Stromal cell of bone marrow (primary cell): ENCODE measurements around the gene MPO.

ENCODE experiments used
- DNase-seq: peaks from one replicate; pipeline ENCODE4 v3.0.0-alpha.2; 2012; ENCODE audit warnings: low read depth

Gene MPO

DNA sequence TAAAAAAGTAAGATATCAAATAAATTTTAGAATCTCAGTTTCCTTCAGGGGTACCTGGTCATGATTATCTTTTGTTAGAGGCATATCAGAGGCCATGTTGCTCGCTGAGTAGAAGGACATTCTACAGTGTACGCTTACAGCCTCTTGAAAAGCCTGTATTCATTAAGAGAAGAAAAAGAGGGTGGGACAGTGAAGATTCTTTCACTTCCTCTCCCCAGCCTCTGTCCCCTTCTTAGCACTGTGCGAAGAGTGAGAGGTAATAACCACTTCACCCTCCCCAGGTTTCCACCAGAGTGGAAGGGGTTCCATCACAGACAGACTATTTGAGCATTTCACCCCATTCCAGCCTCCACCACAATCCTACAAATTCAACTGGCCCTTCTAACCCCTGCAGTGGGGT is 47.2 kb downstream of the MPO start:
- DNase-seq = no peak

DNA sequence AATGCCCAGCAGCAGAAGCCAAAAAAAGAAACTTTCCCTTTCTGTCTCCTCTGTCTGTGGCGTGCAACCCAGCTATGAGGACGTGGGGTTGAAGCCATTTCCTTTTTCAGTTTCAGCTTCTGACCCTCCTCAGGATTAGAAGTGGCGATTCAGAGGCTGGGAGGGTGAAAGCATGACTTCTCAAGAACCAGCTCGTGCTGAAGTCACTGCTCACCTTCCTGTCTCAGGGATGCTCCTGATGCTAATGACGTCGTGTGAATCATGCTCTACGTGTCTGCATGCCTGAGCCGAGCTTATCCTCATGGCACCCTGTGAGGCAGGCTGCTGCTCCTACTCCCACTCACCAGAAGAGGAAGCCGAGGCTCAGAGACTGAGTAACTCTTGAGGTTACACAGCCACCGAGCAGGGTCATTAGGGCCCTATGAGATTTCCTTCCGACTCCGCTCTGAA is 48.0 kb downstream of the MPO start:
- DNase-seq = peak; percentile 39

DNA sequence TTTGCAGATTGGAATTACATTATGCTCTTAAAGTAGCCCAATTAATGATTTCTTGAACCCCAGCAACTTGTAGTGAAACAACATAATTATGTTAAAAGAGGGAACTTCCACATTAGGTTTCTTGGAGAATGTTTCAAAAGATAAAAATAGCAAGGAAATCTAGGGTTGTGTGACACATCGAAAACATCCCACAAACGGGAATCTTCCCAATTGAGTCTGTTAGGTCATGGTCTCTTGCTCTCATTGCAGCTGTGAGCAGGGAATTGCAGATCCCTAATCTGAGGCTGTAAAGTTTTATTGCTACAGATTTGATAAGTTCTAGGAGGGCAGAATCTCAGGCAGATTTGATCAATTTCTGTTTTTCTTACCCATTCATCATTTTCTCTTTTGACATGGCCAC is 49.1 kb downstream of the MPO start:
- DNase-seq = peak; percentile 53

DNA sequence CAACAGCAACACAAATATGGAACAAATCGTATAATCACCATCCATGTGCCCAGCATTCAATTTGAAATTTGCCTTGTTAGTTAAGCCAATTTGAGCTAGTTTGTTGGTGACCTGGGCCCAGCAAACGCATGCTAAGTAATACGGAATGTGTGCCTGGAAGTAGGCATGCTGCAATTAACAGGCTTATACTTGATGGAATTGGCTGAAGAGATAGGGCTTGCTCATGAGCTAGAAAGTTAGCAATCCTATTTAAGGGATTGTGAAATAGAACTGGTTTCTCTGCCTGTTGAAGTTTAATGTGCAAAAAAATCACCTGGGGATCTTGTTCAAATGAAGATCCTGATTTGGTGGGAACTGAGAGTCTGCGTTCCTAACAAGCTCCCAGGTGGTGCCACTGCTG is 50.9 kb downstream of the MPO start:
- DNase-seq = no peak

DNA sequence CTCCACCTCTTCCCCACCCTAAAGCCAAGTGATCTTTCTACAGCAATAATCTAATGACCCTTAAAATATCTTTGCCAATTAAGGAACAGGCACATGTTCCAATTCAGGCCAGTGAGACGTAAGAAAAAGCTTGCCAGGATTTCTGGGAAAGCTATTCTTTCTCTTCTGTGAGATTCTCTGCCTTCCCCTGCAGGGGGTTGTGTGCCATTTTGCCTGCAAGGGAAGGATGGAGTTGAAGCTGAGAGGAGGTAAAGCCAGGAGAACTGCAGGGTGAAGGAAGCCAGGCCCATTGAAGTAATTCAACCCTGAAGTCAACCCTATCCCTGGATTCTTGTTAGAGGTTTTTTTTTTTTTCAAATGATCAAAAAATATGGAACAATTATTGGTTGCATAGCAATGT is 51.4 kb downstream of the MPO start:
- no peak for DNase-seq

DNA sequence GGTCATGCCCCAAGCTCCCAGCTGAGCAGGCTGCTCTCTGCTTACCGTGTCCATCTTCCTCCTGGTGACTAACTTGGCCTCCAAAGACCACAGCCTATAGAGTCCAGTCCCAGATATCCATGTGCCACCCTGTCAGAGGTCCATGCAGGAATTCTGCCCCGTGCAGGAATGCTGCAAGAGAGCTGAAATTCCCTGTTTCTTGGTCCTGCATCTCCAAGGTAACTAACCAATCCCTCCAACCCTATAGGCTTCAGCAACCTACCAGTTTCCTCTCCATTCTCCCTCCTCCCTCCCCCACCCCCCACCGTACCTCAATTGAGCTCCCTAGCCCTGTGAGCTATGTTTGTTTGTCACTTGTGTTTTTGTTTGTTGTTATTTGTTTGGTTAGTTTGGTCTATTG is 52.1 kb downstream of the MPO start:
- no peak for DNase-seq

DNA sequence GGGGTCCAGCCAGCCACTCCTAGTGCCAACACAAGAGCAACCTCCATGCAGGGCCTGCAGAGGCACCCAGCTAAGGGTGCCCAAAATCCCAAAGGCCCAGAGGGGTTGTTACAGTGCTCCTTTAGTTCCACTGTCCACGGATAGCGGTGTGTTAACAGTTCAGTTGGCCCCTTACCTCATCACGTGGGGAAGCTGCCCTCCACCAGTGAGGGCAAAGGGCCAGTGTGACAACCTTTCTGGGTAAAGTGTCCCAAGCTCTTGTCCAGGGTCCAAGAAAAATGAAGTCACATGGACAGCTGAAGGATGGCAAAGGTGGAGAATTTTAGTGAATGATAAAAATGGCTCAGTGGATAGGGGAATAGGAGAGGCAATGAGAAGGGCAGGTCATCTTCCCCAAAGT is 53.0 kb downstream of the MPO start:
- DNase-seq = no peak

DNA sequence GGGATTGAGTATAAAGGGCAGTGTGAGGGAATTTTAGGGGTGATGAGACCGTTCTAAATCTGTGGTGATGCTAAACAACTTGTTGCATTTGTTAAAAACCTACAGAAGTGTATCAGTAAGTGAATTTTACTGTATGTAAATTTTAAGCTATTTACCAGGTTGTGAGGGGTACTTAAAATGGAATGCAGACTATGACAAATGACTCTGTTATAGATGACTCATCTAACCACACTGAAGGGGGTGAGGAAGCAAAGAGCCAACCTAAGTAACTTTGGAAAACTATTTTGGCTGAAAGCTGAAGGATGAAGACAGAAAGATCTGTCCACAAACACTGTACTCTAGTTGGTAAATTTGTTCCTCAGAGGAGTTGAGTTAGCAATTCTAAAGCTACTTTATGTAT is 56.4 kb downstream of the MPO start:
- DNase-seq = no peak
